ENCODE measurements around the gene NFASC. TPM values are rescaled to one million over a fixed set of nuclear protein-coding genes. Genes with fewer than 3 reads are reported as not detected.

Gene NFASC
- total RNA-seq, 1 donor = 36.9 TPM

DNA sequence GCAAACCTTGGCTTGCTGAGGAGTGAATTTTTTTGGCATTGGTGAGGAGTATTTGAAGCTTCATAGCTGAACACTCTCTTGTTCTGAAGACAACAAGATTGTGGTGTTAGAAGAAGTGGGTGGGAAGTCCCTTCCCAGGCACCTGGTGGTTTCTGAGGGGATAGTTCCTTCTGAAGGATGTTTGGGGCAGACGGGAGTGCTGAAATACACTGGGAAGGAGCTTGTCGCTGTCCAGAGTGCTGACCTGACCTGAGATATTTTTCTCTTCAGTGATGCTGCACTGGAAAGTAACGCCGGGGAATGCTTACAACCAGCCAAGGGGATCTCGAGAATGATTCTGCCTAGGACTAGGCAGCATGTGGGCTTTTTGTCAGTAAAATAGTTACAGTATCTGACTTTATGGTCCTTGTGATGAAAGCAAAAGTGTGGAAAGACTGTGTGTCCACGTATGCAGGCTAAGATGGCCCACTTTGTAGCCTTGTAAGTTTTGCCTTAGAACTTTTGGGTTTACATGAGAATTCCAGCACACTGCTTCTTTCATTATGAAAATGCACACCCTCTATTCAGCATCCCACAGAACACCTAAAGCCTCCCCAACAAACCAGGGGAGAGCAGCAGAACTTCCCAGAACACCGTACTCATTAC is 33.1 kb upstream of the NFASC start:
- DNase-seq (ENCODE audit: insufficient read length, low spot score, missing footprints) = peak; percentile 87
- Histone ChIP-seq H3K9me3 (ENCODE audit: low read depth, low read length) (no peaks in the 10 kb centered on the region), H3K79me2 (ENCODE audit: insufficient read depth, low read length) (peaks cover 55% of the 10 kb centered on the region), H3K27me3 (ENCODE audit: insufficient read depth, low read length) (no peaks in the 10 kb centered on the region), H3K36me3 (ENCODE audit: insufficient read depth, low read length) (peaks cover 4% of the 10 kb centered on the region), H3K4me1 (ENCODE audit: insufficient read depth, low read length) (peaks cover 6% of the 10 kb centered on the region), H3K27ac (ENCODE audit: low read depth, low read length) (no peak overlapping the region), H3K4me2 (ENCODE audit: insufficient read depth, low read length) (no peak overlapping the region), H4K20me1 (ENCODE audit: insufficient read depth, low read length) (peaks cover 90% of the 10 kb centered on the region), H3K4me3 (ENCODE audit: insufficient read depth, low read length) (no peak overlapping the region), H2AFZ (ENCODE audit: low read length) (no peak overlapping the region)
- TF ChIP-seq, protein P1, sequence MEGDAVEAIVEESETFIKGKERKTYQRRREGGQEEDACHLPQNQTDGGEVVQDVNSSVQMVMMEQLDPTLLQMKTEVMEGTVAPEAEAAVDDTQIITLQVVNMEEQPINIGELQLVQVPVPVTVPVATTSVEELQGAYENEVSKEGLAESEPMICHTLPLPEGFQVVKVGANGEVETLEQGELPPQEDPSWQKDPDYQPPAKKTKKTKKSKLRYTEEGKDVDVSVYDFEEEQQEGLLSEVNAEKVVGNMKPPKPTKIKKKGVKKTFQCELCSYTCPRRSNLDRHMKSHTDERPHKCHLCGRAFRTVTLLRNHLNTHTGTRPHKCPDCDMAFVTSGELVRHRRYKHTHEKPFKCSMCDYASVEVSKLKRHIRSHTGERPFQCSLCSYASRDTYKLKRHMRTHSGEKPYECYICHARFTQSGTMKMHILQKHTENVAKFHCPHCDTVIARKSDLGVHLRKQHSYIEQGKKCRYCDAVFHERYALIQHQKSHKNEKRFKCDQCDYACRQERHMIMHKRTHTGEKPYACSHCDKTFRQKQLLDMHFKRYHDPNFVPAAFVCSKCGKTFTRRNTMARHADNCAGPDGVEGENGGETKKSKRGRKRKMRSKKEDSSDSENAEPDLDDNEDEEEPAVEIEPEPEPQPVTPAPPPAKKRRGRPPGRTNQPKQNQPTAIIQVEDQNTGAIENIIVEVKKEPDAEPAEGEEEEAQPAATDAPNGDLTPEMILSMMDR (IDR thresholded peaks at IDR 0.05; ENCODE audit: extremely low read depth, low read depth, low read length) = no peak

DNA sequence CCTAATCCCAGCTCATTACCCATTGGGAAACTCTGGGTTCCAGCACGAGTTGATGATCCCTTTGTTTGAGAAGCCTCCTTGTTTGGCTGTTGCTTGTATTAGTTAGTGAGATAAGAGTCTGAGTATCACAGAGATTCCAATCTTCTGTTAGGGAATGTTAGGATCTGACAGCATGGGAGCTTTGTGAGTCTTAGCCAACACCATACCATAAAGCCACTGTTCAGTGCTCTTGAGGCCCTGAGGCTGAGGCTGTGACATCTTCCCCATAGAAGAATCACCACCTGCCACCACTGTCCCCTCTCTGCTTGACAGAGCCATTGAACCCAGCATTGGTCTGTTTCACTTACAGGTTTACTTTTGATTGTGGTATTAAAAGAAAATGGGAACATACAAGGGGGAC is 29.3 kb upstream of the NFASC start:
- H4K20me1 ChIP-seq (ENCODE audit: insufficient read depth, low read length) = peaks cover 87% of the 10 kb centered on the region
- H3K9me3 ChIP-seq (ENCODE audit: low read depth, low read length) = no peaks in the 10 kb centered on the region
- H3K27ac ChIP-seq (ENCODE audit: low read depth, low read length) = no peak overlapping the region
- peaks cover 48% of the 10 kb centered on the region for H3K79me2 ChIP-seq (ENCODE audit: insufficient read depth, low read length)
- H3K36me3 ChIP-seq (ENCODE audit: insufficient read depth, low read length) = no peaks in the 10 kb centered on the region
- no peak overlapping the region for H3K4me3 ChIP-seq (ENCODE audit: insufficient read depth, low read length)
- TF ChIP-seq, protein P1 (IDR thresholded peaks at IDR 0.05; ENCODE audit: extremely low read depth, low read depth, low read length) = no peak
- H3K4me1 ChIP-seq (ENCODE audit: insufficient read depth, low read length) = peaks cover 5% of the 10 kb centered on the region
- DNase-seq (ENCODE audit: insufficient read length, low spot score, missing footprints) = no peak
- no peak overlapping the region for H2AFZ ChIP-seq (ENCODE audit: low read length)
- no peak overlapping the region for H3K4me2 ChIP-seq (ENCODE audit: insufficient read depth, low read length)
- no peaks in the 10 kb centered on the region for H3K27me3 ChIP-seq (ENCODE audit: insufficient read depth, low read length)

DNA sequence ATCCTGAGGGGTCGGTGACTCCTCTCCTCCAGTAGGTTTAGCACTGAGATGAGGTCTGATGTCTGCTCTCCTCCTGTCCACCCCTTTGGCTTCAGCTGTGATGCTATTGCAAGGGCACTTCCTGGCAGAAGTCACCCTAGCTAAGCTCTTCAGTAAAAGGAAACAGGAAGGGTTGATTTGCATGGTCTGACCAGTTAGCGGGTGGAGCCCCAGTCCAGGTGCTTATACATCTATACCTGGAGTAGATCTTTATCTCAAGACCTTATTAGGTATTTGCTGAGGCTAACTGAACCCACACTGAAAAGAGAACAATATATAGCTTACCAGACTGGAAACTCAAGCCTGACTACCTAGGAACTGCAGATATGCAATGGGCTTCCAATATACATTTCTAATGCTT is 28.9 kb upstream of the NFASC start:
- H3K79me2 ChIP-seq (ENCODE audit: insufficient read depth, low read length) = peaks cover 53% of the 10 kb centered on the region
- H2AFZ ChIP-seq (ENCODE audit: low read length) = no peak overlapping the region
- H3K36me3 ChIP-seq (ENCODE audit: insufficient read depth, low read length) = no peaks in the 10 kb centered on the region
- no peak overlapping the region for H3K4me2 ChIP-seq (ENCODE audit: insufficient read depth, low read length)
- DNase-seq (ENCODE audit: insufficient read length, low spot score, missing footprints) = no peak
- H3K27me3 ChIP-seq (ENCODE audit: insufficient read depth, low read length) = no peaks in the 10 kb centered on the region
- peaks cover 87% of the 10 kb centered on the region for H4K20me1 ChIP-seq (ENCODE audit: insufficient read depth, low read length)
- TF ChIP-seq, protein P1 (IDR thresholded peaks at IDR 0.05; ENCODE audit: extremely low read depth, low read depth, low read length) = no peak
- H3K4me1 ChIP-seq (ENCODE audit: insufficient read depth, low read length) = peaks cover under 1% of the 10 kb centered on the region
- no peak overlapping the region for H3K27ac ChIP-seq (ENCODE audit: low read depth, low read length)
- H3K9me3 ChIP-seq (ENCODE audit: low read depth, low read length) = no peaks in the 10 kb centered on the region
- H3K4me3 ChIP-seq (ENCODE audit: insufficient read depth, low read length) = no peak overlapping the region

DNA sequence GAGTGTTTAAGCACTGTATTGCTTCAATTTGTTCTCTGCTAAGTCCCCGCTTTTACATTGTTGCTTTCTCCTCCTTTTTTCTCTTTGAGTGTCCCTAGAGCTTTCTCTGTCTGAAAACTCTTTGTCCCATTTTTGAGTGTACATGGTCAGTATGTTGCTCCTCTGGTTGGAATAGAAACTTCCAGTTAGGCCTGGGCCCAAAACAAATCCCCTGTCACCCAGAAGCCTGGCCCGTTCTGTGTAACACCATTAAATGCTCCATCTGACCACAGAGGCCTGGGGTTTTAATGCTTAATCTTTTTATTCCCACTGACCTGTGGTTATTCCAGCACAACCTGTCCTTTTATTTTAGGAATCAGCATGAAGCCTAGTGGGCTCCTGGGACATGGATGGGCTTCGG is 28.3 kb upstream of the NFASC start:
- Histone ChIP-seq H3K27me3 (ENCODE audit: insufficient read depth, low read length) (no peaks in the 10 kb centered on the region), H3K4me2 (ENCODE audit: insufficient read depth, low read length) (no peak overlapping the region), H3K27ac (ENCODE audit: low read depth, low read length) (no peak overlapping the region), H3K36me3 (ENCODE audit: insufficient read depth, low read length) (no peaks in the 10 kb centered on the region), H3K79me2 (ENCODE audit: insufficient read depth, low read length) (peaks cover 58% of the 10 kb centered on the region), H4K20me1 (ENCODE audit: insufficient read depth, low read length) (peaks cover 87% of the 10 kb centered on the region), H3K4me1 (ENCODE audit: insufficient read depth, low read length) (no peaks in the 10 kb centered on the region), H2AFZ (ENCODE audit: low read length) (no peak overlapping the region), H3K9me3 (ENCODE audit: low read depth, low read length) (no peaks in the 10 kb centered on the region), H3K4me3 (ENCODE audit: insufficient read depth, low read length) (no peak overlapping the region)
- TF ChIP-seq, protein P1 (IDR thresholded peaks at IDR 0.05; ENCODE audit: extremely low read depth, low read depth, low read length) = no peak
- DNase-seq (ENCODE audit: insufficient read length, low spot score, missing footprints) = no peak

Measured in osteoblast (primary cell).